Stimulated activated CD8-positive, alpha-beta memory T cell treated with anti-CD3 and anti-CD28 coated beads, Interleukin-15, amount 100 ng/mL, for 4 hours (primary cell): ENCODE measurements around the gene ZMIZ1.
"Not testable (repeated sequence)": the region's sequence is repeated elsewhere in the genome, so short reads cannot be mapped to it uniquely, and the experiment has no call there.

Experiments used
- DNase-seq, 2 donors: peaks; one replicate each; pipeline ENCODE4 v3.0.0-alpha.2; 2020; ENCODE audit warnings: low read depth in 2 of 2

The ZMIZ1 gene

DNA sequence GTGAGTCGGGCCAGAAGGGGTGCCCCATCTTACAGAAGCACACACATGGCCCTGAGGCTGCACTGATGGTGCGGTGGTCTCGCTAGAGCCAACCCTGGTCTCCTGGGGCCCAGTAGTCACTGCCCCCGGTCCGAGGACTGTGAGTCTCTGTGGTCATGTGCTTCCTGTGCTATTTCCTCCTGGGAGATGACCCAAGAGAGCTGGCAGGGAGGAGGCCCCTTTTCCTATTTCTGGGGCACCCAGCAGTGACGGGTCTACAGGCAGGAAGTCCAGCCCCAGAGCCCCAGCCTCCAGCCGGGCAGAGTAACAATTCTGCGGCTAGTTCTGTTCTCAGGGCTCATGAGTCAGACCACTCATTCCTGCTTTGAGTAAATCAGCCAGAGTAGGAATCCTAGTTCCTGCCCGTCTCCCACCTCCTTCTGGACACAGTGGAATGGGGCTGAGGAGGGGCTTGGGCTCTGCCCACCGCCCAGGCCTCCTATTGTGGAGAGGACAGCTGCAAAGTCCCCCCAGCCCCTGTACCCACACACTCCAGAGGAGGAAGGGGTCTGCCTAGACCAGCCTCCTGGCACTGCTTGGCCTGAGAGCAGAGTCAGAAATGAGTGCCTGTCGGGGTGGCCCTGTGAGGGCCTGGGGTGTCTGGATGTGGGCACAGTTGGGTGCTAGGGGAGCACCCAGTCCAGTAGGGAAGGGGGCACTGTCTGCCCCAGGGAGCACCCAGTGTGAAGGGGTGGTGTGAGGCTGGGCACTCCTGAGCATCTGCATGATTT lies 198.0 kb downstream of the ZMIZ1 start:
- DNase-seq, result no peak

DNA sequence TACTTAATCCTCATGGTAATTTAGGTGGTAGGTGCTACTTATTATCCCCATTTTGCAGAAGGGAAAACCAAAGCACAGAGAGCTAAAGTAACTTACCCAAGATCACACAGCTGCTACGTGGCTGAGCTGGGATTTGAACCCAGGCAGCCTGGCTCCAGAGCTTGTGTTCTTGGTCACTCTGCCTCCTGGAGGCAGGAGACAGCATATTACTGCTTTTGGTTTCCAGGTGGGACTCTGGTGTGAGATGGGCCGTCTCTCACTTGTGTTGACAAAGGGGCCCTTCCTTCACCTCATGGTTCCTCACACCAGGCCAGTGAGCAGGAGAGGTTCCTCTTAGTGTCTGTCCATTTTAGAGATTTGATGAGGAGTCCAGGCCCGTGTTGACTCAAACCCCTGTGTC lies 198.7 kb downstream of the ZMIZ1 start:
- DNase-seq, result no peak

DNA sequence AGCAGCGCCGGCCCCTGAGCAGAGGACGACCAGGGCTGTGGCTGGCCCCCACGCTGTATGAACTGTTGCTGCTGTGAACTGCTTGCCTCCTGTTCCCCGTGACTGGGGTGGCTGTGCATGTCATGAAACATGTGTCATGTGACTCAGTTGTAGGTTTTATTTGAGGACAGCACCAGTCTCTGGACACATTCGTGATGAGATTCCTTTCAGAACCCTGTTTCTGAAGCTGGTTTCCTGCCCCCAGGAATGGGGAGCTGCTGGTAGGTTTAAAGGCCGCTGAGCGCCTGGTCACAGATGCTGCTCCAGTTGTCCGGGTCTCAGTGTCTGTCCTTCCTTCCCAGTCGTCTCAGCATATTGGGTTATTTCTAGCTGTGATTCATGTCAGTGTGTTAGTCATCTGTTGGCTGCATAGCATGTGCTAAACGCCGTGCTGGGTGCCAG lies 199.4 kb downstream of the ZMIZ1 start:
- DNase-seq, result no peak

DNA sequence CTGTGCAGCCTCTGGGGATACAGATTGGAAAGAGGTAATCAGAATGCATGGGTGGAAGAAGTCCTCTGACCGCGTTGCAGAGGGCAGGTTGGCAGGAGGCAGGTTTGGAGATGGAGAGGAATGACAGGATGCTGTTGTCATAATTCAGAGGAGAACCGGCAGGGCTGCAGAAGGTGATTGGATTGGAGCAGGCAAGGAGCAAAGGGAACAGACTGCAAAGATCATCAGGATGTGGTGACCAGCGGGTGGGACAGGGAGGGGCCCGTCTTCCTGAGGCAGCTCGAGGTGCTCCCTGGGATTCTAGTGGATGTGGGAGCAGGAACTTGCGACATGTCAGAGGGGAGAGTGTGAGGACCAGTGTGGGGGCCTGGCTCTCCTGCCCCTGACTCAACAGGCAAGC lies 200.0 kb downstream of the ZMIZ1 start:
- no peak for DNase-seq

DNA sequence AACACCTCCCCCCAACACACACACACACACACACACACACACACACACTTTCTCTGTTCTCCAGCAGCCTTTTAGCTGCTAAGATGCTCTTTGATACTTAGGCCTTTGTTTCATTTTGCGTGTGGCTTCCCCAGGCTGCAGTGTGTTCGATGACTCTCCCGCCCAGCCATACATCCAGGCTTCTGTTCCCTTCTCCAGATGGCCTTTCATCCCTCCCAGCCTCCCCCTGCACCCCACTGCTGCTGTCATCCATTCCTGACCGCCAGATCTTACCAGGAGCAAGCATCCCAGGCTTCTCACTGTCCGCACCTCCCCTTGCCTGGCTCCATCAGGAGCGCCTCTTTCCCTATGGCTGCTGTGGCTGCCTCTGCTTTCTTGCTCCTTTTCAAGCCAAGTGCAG lies 200.7 kb downstream of the ZMIZ1 start:
- no peak for DNase-seq

DNA sequence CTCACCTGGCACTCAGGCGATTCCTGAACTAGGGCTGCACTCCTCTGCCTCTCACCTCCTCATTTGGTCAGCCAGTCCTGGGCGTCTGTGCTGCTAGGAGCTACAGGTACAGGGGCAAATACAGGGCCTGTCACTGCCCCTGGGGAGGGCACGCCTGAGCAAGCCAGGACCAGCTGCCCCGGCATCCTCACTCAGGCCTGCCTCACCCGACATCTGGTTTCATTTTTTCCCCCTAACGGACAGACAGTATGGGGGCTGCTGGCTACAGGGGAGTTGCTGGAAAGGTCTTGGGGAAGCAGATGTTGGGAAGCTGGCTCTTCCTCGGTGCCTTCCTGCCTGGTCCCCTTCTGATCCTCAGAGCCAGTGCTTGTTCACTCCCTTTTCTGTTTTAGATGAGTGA lies 201.2 kb downstream of the ZMIZ1 start:
- no peak for DNase-seq

DNA sequence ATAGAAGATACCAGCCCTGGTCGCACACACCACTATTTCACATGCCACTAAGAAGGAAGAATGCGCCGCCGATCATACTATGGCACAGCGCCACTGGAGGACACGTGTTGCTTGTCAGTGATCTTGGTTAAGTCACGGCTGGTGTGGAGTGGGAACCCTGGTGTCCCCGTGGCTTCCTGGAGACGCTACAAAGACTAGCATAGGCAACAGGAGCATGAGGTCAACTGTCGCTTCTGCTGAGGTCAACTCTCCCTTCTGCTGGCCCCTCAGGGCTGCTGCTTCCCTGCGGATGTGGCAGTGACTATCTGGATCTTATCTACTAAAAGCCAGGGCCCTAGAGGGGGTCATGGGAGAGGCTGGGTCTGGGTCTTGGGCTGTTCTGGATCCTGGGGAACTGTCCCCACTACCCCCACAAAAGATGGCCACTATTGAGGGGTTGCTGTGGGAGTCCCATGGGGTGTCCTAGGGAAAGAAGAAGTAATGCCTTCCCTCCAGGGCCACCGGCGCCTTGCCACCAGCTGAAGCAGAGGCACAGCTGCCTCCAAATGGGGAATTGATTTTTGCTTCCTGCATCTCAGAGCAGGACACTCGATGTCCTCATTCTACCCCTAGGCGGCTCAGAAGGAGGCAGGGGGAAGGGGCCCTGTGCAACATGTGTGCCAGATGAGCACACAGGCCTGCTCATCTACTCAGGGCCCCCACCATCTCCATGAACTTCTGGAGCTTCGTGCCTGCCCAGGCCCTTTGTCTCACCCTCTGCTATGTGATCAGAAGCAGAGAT lies 201.9 kb downstream of the ZMIZ1 start:
- no peak for DNase-seq

DNA sequence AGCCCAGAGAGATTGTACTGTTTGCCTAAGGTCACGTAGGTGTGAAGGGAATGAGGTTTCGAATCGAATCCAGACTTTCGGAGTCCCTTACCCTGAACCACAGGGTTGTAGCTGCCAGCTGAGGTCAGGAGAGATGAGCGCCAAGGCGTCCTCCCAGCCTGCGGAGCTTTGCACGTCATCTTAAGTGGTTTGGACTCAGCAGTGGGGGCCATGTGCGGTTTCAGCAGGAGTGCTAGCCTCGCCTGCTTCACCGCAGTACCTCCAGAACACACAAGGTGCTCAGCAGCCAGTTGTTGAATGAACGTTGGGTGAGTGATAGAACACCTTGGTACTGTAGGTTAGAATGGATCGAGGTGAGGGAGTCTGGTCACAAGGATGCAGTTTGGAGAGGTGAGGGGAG lies 203.6 kb downstream of the ZMIZ1 start:
- DNase-seq, result no peak

DNA sequence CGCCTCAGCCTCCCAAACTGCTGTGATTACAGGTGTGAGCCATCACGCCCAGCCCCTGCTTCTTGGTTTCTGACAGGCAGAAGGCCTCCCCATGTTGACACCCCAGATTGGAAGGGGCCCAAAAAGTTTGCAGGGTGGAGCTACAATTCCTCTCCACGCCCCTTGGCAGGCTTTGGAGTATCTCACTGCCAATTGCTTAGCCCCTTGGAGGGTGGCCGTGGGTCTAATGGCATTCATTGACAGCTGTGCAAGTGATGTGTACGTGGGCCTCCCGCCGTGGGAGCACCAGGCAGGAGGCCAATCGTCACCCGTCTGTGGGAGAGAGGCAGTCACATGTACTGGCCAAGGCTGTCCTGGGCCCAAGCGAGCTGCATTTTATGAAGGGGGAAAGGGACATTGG lies 204.8 kb downstream of the ZMIZ1 start:
- DNase-seq, result no peak

DNA sequence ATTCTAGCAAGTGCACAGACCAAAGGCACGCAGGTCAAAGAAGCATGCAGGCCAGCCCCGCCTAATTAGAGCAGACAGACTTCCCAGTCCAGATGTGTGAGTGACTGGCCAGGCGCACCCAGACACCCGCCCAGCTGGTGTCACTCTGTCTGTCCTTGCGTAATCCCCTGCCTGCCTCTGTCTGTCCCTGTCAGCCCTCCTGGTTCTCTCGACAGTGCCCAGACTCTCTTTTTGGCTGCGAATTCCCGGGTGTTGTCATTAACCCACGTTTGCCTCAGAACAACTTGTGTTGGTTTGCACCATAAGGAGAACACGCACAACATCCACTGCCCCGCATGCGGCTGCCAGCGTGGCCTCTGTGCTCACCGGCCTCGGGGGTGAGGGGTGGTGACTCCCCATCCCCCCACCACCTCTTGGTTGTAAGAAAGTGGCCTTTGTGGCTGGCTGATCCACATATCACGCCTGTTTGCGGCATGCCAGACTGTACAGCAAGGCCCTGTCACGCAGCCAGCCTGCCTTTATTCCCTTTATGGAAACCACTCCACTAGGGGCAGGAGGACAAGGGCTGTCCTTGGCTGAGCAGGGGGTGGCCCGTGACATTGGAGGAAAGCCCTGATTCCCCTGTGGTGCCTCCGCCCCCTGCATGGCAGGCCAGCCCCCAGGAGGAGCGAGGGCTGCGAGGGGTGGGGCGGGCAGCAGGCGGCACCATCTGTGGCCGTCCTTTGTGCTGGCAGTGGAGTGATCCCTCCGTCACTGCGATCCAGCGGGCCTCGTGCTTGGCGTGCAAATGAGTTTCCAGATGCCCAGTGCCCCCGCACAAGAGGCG lies 205.7 kb downstream of the ZMIZ1 start:
- DNase-seq, result no peak

DNA sequence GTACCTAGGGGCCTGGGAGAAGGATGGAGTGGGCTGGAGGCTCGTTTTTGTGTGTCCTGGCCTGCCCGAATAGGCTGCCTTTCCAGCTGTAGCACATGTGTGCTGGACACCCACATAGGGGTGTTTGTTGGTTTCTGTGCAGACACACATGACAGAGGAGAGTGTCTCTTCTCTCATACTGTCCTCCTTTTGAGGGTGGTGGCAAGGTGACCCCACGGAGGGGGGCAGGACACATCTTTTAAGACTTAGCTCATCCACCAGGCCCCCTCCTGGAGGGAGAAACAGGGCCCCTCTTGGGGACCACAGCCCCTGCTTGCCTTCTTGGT lies 206.3 kb downstream of the ZMIZ1 start:
- DNase-seq, result no peak

DNA sequence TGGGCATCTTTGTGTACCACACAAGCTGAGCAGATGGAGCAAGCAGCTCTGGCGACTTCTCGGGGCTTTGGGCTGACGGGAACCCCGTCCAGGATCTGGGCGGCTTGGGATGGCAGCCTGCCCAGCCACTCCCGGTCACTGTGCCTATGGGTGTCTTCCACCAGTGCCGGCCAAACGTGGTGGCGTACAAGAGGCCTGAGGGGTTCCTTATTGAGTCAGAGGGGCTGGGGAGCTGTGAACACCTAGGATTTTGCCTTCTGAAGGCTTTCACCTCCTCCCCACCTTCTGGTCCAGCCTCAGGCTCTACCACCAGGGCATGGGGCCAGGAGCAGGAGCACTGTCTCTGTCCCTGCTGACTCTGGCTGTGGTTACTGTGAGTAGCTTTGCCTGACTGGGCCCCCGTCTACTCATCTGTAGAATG lies 206.7 kb downstream of the ZMIZ1 start:
- no peak for DNase-seq

DNA sequence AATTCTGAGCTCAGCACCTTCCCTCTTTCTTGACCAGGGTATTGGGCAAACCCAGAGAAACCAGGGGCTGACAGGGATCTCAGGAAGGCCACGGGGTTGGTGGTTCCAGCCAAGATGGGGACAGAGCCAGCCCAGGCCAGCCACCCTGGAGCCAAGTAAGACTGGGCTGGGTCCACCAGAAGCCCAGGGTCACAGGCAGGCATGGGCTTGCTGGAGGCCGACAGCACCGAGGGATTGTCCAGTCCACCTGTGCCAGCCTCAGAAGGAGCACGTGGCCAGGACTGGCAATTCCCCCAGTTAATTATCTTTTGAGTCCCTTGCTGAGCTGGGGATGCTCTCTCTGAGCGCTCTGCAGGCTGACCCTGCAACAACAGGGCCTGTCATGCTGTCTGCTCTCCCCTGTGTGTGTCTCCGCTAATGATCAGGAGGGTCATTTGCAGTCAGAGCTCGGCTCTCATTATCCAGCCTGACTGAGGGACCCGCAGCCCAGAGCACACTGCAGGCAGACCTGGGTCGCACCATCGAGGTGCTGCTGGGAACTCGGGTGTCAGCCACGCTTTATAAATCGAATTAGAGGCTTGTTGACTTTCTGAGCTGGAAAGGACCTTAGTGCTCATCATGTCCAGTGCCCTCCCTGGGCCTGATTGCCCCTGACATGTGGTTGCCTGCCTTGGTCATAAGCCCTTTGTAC lies 209.0 kb downstream of the ZMIZ1 start:
- no peak for DNase-seq

DNA sequence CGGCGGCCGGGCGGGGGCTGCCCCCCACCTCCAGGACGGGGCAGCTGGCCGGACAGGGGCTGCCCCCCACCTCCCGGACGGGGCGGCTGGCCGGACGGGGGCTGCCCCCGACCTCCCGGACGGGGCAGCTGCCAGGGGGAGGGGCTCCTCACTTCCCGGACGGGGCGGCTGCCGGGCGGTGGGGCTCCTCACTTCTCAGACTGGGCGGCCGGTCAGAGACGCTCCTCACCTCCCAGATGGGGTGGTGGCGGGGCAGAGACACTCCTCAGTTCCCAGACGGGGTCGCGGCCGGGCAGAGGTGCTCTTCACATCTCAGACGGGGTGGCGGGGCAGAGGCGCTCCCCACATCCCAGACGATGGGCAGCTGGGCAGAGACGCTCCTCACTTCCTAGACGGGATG lies 210.3 kb downstream of the ZMIZ1 start:
- not testable (repeated sequence) for DNase-seq

DNA sequence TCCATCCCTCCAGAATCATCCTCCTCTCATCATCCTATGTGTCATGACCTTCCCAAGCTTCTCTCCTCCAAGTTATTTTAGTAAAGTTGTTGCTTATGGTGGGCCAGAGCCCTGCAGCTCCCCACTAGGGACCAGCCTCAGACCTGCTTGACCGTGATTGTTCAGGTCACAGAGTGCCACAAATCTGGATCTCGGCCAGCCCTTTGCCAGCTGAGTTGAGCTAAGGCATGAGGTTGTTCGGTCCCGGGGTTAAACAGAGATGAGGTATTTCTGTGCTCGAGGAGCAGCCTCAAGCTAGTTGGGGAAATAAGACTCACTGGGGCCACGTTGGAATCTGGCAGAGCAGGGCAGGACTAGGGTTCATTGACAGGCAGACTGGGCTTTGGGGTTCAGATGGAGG lies 212.2 kb downstream of the ZMIZ1 start:
- DNase-seq, result no peak

DNA sequence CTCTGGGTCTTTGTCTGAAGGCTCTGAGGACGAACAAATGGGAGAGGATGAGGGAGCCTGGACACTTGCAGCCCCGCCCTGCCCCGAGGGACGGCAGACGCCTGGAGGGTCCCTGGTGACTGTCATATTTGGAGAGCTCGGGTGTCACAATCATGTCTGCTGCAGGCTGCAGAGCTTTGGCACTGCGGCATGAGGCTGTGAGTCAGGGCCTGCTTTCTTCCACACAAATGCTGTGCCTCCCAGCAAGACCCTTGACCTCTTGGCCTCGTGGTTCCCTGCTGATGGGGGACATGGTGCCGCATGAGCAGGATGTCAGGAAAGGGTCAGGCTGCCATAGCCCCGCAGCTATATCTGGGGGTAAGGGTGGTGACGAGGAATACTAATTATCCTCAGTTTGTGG lies 213.6 kb downstream of the ZMIZ1 start:
- no peak for DNase-seq

DNA sequence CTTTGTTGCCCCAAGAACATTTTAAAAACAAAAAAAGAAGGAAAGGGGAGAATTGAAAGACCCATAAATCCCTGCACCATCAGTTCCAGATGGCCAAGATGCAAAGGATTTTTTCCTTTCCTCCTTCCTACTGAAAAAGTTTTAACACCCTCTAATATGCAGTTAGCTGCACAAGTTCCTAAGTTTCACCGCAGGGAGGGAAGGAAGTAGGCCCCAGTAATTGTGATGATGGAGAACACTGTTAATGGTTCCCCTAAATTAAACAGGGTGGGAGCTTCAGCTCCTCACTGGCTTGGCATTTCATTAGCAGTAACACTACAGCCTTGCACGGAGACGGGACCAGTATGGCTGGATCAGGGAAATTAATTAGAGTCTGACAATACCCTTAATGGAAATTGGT lies 214.8 kb downstream of the ZMIZ1 start:
- DNase-seq, result no peak

DNA sequence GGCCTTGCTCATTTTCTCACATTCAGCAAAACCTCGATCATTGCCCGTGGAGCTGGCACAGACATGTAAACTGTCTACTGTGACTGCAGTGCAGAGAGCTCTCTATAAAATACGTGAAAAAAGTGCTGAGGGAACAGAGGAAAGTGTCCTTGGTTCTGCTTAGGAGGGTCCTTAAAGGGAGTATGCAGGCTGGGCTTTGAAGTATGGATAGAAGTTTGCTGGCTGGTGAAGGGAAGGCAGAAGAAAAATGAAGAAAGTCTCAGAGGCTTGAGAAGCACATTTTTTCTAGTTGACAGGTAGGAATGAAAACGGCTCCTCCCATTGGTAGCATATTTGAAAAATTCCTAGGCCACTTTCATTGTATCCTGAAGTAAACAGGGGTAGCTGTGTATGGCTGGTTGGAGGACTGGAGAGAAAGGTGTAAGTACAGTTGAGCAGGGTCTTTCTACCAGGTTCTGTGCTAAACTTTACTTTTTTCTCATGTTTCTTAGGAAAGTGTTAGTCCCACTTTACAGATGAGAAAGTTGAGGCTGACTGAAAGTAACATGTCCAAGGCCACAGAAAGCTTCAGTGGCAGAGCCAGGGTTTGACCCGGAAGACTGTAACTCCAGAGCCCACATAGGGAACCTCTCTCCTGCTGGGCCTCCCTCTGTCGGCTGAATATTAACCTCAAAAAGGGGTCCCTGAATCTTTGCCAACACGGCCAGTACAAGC lies 215.5 kb downstream of the ZMIZ1 start:
- no peak for DNase-seq

DNA sequence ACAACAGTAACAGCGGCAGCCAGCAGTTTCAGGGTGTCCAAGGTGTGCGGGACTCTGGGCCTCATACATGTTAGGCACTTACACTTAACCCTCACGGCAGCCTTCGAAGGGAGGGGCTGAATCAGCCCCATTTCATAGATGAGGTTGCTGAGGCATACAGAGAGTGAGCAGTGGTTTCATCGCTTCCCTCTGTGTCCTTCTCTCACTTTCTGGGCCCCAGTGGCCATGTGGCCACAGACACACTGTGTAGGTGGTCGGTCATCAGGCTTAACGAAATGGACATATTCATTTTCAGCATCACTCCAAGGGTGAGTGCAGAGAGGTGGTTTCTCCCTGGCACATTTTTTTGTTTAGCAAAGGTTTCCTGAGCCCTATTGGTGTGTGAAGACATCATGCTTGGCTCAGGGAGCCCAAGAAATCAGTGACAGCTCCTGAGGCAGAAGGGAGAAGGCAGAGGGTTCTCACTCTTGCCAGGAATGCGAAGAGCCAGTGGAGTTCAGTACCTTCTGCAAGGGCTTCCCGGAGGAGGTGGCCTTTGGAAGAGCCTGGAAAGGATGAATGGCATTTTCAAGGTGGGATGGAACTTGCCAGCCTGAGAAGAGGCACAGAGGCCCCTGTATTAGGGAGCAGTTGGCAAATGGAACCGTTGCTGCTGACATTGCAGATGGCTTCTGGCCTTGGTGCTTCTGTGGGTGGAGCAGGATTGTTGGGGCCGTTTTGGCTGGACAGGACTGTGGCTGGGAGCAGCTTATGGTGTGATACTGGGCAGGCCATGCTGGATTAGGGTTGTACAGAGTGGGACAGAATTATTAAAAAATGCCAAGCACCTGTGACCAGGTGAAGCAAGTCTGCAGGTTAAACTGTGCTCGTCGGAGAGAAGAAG lies 216.8 kb downstream of the ZMIZ1 start:
- no peak for DNase-seq

DNA sequence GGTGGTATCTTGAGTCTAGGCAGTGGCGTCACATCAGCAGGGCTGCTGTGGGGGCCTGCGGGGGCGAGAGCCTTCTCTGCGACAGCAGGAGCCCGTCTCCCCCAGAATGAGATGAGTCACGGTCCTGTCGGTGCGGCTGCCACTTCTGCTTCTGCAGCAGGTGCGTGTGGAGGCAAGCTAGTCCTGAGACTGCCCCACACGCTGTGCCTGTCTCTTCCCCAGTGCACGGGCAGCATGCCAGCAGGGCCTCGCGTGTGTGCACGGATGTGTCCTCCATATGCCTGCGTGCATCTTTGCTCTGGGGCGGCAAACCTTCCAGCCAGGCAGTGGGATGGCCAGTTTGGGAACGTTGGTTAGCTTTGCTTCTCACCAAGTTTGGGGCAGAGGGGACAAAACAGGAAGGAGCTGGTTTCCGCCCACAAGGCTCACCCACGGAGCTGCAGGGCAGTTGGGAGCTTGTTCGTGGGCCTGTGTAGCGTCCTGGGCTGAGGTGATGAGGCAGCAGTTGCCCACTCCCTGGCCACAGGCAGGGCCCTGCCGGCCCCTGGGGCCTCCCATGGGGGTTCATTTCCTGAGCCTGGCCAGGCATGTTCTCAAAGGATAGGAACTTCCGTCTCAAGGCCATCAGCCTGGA lies 217.7 kb downstream of the ZMIZ1 start:
- DNase-seq, result peak; percentile 79 to 87
